GM18519 (cell line): ENCODE results near the gene TBX15.
"Not testable (repeated sequence)": the region's sequence is repeated elsewhere in the genome, so short reads cannot be mapped to it uniquely, and the experiment has no call there.

Experiments used
- ATAC-seq: cut with Tn5 transposase; IDR thresholded peaks from one replicate; pipeline ENCODE4 v1.9.1; 2021; ENCODE audit warnings: mild to moderate bottlenecking, moderate library complexity; ENCODE audit not compliant: unreplicated experiment, low FRiP score

Gene TBX15

DNA sequence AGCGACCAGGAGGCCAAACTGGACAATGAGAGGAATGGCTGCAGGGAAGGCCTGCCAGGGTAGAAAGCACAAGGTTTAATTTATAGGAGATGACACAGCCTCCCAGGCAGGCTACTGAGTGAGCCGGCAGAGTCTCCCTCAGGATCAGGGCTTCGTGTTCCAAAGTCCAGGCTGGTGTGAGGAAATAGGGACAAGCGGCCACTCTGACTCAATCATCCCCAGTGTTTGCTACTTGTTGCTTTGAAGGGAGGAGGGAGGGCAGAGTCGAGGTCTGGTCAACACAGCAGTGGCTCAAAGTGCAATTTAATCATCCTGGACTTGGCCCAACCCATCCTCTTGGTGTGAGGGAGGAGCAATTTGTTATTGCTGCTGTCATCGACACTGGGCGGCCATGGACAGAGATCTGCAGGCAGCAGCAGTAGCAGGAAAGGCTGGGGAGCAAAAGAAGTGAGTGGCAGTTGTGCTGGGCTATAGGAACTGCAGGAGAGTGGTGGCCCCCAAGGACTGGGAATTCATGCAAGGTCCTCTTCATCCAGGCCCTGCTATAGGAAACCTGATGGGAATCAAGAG lies 27.5 kb downstream of the TBX15 start:
- no peak for ATAC-seq

DNA sequence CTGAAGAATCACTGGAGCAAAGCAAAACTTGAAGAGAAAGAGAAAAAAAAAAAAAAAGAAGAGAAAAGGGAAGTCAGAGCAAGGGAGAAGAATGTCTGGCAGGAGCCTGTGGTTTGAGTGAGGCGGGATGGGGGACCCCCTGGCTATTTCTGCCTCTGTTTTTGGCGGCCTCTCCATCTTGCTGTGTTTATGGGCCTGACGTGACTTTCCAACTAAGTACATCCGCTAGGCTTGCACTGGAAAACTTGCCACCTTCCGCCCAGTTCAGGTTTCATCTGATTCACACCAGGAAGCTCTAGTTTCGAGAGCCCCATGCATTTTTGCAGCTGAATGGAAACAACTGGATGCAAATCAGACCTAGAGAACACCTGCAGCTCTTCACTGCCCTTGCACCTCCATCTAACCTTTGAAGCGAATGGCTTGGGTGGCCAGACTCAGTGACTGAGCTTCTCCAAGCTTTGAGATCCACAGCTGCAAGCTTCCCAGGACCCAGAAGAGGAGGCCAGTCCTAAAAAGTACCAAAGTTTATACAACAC lies 28.0 kb downstream of the TBX15 start:
- ATAC-seq = peak; percentile 66

DNA sequence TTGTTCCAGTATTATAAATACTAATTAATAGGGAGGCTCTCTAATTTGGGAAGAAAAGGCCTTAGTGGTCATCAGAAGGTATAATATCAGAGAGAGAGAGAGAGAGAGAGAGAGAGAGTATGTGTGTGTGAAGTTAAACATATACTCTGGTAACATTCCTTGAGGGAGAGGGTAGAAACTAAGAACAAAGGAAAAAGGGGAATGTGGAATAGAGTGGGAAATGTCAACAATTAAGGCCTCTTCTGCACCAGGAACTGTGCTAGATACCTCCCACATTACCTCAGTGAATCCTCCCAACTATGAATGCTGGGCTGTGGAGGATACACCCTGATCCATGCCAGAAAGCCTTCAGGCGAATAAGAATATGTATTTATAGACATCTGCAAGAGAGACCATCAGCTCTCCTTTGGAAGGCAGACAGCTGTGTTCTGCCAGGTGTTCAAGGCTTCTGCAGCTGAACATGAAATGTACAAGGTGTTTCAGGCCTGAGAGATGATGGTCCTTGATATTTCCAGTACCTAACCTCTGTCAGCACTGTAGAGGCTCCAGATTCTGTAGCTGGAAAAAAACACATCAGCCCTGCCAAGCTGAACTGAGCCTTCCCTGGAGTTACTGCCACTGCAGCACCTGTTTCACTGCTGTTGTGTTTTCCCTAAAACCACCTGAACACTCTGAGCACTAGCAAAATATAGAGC lies 29.1 kb downstream of the TBX15 start:
- ATAC-seq = no peak

GRCh38 chr1:118958140-118958539 lies 30.0 kb downstream of the TBX15 start:
- no peak for ATAC-seq

- ATAC-seq = not testable (repeated sequence)
These were observed 30.6 kb downstream of the TBX15 start for GRCh38 chr1:118957579-118957978.

GRCh38 chr1:118954301-118954905 lies 33.7 kb downstream of the TBX15 start:
- no peak for ATAC-seq

- ATAC-seq = no peak
These were observed 36.7 kb downstream of the TBX15 start for GRCh38 chr1:118951270-118951936.

DNA sequence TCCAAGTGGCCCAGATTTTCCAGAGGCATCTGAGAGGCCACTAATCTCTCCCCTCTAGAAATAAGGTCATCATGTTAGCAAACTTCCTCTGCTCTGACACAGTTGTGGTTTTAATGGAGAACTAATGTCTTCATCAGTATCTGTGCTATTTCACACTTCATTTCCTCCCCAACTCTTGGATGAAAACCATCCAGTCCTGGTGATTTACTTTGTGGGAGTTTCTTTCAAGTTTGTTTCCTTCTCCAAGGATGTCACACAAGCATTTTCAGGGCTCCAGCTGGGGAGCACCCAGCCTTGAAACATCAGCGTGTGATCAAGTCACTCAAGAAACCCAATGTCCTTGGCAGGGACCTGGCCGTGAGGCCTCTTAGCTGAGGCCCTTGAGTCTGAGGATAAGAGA lies 38.8 kb downstream of the TBX15 start:
- no peak for ATAC-seq

- no peak for ATAC-seq
These were observed 39.3 kb downstream of the TBX15 start for GRCh38 chr1:118948846-118949245.

DNA sequence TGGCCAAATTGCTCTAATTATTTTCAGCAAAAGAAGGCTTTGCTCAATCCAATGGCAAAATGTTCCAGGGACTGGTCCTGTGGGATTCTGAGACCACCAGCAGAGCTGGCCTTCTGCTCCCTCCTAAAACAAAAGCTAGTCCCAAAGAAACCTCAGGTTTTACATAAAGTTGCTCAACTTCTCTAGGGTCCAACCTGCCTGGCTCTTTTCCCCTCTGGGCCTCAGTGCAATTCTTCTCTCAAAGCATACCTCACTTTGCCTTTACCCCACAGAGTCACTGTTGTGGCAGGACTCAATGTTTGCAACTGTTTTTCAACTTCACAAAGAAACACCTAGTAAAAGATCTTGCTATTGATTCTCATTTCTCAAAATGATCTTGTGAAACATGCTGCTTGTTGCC lies 39.8 kb downstream of the TBX15 start:
- ATAC-seq = no peak

- ATAC-seq = no peak
These were observed 40.4 kb downstream of the TBX15 start for GRCh38 chr1:118947790-118948189.

- no peak for ATAC-seq
These were observed 41.0 kb downstream of the TBX15 start for GRCh38 chr1:118947003-118947765.

GRCh38 chr1:118945489-118945888 lies 42.7 kb downstream of the TBX15 start:
- ATAC-seq = no peak

DNA sequence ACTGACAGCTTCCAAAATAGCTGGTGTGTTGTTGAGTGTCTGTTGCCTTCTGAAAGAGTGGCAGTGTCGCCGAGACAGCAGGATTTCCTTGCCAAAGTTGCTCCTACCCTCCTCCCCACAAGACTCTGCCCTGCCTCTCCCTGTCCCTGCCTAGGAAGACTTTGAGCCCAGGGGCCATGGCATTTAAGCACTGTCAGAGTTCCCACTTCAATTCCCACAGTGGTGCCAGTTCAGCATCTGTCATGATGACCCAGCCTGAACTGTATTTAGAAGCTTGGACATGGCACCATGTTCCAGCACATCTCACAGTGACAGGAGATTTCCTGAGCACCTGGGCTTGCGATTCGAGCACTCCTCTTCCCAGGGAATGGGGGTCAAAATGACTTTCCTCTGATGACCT lies 43.6 kb downstream of the TBX15 start:
- ATAC-seq = no peak

- ATAC-seq = no peak
These were observed 44.0 kb downstream of the TBX15 start for GRCh38 chr1:118944133-118944532.

DNA sequence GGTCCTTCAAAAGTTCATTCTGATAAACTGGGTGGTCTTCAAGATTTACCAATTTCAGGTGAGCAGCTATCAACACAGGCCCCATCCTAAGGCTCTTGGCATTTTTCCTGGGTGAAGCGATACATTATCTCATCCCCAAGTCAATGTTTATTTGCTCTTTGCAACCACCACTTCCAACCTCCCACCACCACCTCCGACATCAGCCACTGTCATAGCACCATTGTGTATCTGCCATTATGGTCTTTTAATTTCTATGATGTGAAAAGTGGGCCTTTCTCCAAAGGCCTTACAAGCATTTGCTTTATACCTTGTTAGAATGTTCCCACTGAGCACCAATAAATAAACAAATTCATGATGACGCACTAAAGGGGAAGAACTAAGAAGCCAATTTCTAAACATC lies 47.2 kb downstream of the TBX15 start:
- ATAC-seq = no peak

DNA sequence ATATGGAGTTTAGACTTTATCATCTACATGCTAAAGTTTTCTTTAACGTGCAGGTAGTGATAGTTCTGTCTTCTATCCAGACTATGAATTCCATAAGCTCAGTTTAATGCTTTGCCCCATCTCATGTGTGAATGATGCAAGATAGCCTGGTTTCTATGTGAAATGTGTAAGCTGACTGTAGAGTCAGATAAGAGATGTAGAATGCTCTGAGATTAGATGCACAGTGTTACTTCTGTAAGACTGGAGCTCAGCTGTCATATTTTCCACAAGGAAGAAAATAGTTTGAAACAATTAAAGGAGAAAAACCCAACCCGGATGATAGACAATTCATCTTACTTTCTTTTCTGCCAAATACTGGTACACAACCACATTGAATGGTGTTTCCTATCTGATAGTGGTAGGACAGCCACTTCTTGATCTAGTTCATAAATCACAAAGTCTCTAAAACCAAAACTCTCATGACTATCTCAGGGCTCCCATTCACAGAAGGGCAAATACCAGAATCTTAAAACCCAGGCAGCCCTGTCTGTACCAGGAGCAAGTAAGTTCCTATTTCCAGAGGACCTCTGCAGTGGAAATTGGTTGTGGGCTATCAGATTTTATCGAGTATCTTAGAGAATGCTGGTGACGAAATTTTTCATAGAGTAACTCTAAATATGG lies 50.6 kb downstream of the TBX15 start:
- no peak for ATAC-seq

- no peak for ATAC-seq
These were observed 53.4 kb downstream of the TBX15 start for GRCh38 chr1:118934706-118935105.

GRCh38 chr1:118933051-118933781 lies 54.9 kb downstream of the TBX15 start:
- no peak for ATAC-seq
